A549 (cell line): ENCODE measurements around the gene TBC1D20. TPM values are rescaled to one million over a fixed set of nuclear protein-coding genes. Genes with fewer than 3 reads are reported as not detected.
A peak's percentile ranks its signal among the peaks of the same experiment; 100 is the strongest.

Experiments used
- ATAC-seq, 2 experiments: fragments of 200-7000 bp in 1 of 2; fragments of >200 bp in 1 of 2; cut with Nextera tagmentation in 1 of 2; cut with Tn5 transposase in 1 of 2; 3 replicates each; pipeline versions ENCODE4 v1.8.0 to v1.9.1; 2018 to 2020; ENCODE audit warnings: mild to moderate bottlenecking in 1 of 2, moderate library complexity in 1 of 2
- CTCF ChIA-PET: fragments of 300-600 bp; sonication (Branson Sonifier 250); formaldehyde crosslinking; extraction: SDS; loops from one replicate; lab custom pipeline; 2021; ENCODE audit warnings: antibody characterized with exemption, inconsistent platforms; lab: Yijun Ruan, JAX
- POLR2A ChIA-PET: fragments of 350-600 bp; formaldehyde crosslinking; extraction: SDS; loops from one replicate; lab custom pipeline; 2021; ENCODE audit warnings: antibody characterized with exemption, inconsistent platforms; lab: Yijun Ruan, JAX
- DNase-seq, 2 experiments: peaks; one replicate each; pipeline versions ENCODE4 v3.0.0 to v3.0.0-alpha.2; 2011 to 2016; ENCODE audit warnings: low read depth in 1 of 2, low spot score in 1 of 2
- FAIRE-seq: peaks from 2 replicates; lab custom pipeline; 2011; peaks lifted over from hg19 to GRCh38; lab: Jason Lieb, UNC
- H3K27ac ChIP-seq, 2 experiments: fragments of >200 bp; sonication (Bioruptor Twin); formaldehyde crosslinking; 3 replicates each; pipeline ENCODE4 v1.5.1; 2016 to 2017
- H3K4me1 ChIP-seq: fragments of >200 bp; sonication (Bioruptor Twin); formaldehyde crosslinking; 3 replicates; pipeline ENCODE4 v1.6.1; 2016
- H3K4me2 ChIP-seq: fragments of >200 bp; sonication (Bioruptor Twin); formaldehyde crosslinking; 3 replicates; pipeline ENCODE4 v1.6.1; 2016
- H3K4me3 ChIP-seq: fragments of >200 bp; sonication (Bioruptor Twin); formaldehyde crosslinking; 3 replicates; pipeline ENCODE4 v1.5.1; 2016
- H3K9me3 ChIP-seq: fragments of >200 bp; sonication (Bioruptor Twin); formaldehyde crosslinking; 3 replicates; pipeline ENCODE4 v1.6.1; 2016
- CHD4 ChIP-seq: fragments of 200-600 bp; sonication (generic); IDR thresholded peaks from 2 replicates; pipeline ENCODE4 v1.6.1; 2016; ENCODE audit warnings: antibody characterized with exemption, mild to moderate bottlenecking, borderline replicate concordance
- FOSL2 ChIP-seq, 2 experiments: fragments of 450-650 bp in 1 of 2; fragments of >200 bp in 1 of 2; sonication (Bioruptor Twin) in 1 of 2; formaldehyde crosslinking; IDR thresholded peaks; 2 replicates each; pipeline versions ENCODE4 v1.5.0 to v1.6.1; 2016 to 2020; ENCODE audit warnings: mild to moderate bottlenecking in 1 of 2, moderate library complexity in 1 of 2
- GATA3 ChIP-seq: IDR thresholded peaks from 2 replicates; pipeline ENCODE4 v1.6.1; 2012; ENCODE audit warnings: borderline replicate concordance
- HES2 ChIP-seq: fragments of >200 bp; sonication (Bioruptor Twin); formaldehyde crosslinking; IDR thresholded peaks from 2 replicates; pipeline ENCODE4 v1.6.1; 2016
- HEYL ChIP-seq: fragments of 250-450 bp; sonication (Bioruptor Pico); IDR thresholded peaks from 2 replicates; pipeline ENCODE4 v1.8.0; 2021; ENCODE audit warnings: mild to moderate bottlenecking, moderate library complexity
- HOXB13 ChIP-seq: fragments of 250-450 bp; sonication (Bioruptor Pico); IDR thresholded peaks from 2 replicates; pipeline ENCODE4 v1.5.0; 2020; ENCODE audit warnings: low read depth, mild to moderate bottlenecking, moderate library complexity
- HOXB5 ChIP-seq: fragments of 250-450 bp; sonication (Bioruptor Pico); IDR thresholded peaks from 2 replicates; pipeline ENCODE4 v1.5.0; 2020; ENCODE audit warnings: mild to moderate bottlenecking, moderate library complexity
- JUN ChIP-seq, 2 experiments: fragments of >200 bp; sonication (Bioruptor Twin); formaldehyde crosslinking; IDR thresholded peaks; 2 replicates in 1 of 2; 3 replicates in 1 of 2; pipeline ENCODE4 v1.6.1; 2016 to 2017
- MAFK ChIP-seq: fragments of 450-650 bp; IDR thresholded peaks from 2 replicates; pipeline ENCODE4 v1.6.1; 2014; ENCODE audit not compliant: partially characterized antibody
- MAZ ChIP-seq: fragments of 150-350 bp; IDR thresholded peaks from 2 replicates; pipeline ENCODE4 v1.6.1; 2014; ENCODE audit warnings: antibody characterized with exemption, low read depth, low read length, borderline replicate concordance
- PHF8 ChIP-seq: fragments of 200-600 bp; sonication (generic); IDR thresholded peaks from 2 replicates; pipeline ENCODE4 v1.6.1; 2016; ENCODE audit warnings: low read depth, mild to moderate bottlenecking, antibody characterized with exemption, moderate library complexity, borderline replicate concordance
- RCOR1 ChIP-seq: fragments of 150-350 bp; IDR thresholded peaks from 2 replicates; pipeline ENCODE4 v1.6.1; 2014; ENCODE audit warnings: antibody characterized with exemption, low read length, low read depth
- USF2 ChIP-seq: fragments of 450-650 bp; IDR thresholded peaks from 2 replicates; pipeline ENCODE4 v1.6.1; 2014; ENCODE audit warnings: antibody characterized with exemption
- ZNF302 ChIP-seq: fragments of 250-450 bp; sonication (Bioruptor Pico); IDR thresholded peaks from 2 replicates; pipeline ENCODE4 v1.9.0; 2021; ENCODE audit warnings: inconsistent platforms, mild to moderate bottlenecking, moderate library complexity
- ZSCAN20 ChIP-seq: fragments of 250-450 bp; sonication (Bioruptor Pico); IDR thresholded peaks from 2 replicates; pipeline ENCODE4 v1.8.0; 2022; ENCODE audit warnings: mild to moderate bottlenecking, moderate library complexity
- WGBS: methylation state at CpG from one replicate; pipeline ENCODE4 v1.1.6; 2017; ENCODE audit errors: missing lambda C conversion rate; 5-methylcytosine and 5-hydroxymethylcytosine counted together
- polyA plus RNA-seq, 4 experiments: library from polyadenylated mRNA; depleted of rRNA in 3 of 4; stranded (reverse); fragments of >200 nt; fragmentation: RNase III in 1 of 4; extraction: RNeasy Plus Mini Kit Qiagen cat#74134 plus additional on column Dnase treatment in 1 of 4; gene quantifications; 2 replicates in 3 of 4; 3 replicates in 1 of 4; pipeline ENCODE4 v1.2.3, GENCODE V29; 2011 to 2017

TBC1D20 gene
- polyA plus RNA-seq, 2 of the 4 experiments (the other 2 are of a cell fraction), result 28.0 to 43.4 TPM

- TF ChIP-seq HOXB5 (CRISPR knock-in tag), result no peak; the same call in 1 of the 2 replicates
- no peak for TF ChIP-seq RCOR1
- peak; percentile 96 to 97; a peak in 3 of 5 replicates for TF ChIP-seq JUN (IDR thresholded peaks at IDR 0.05)
Measured at GRCh38 chr20:401682-402495, 60.4 kb downstream of the TBC1D20 start (continued).

GRCh38 chr20:400454-401275 is 61.7 kb downstream of the TBC1D20 start:
- DNase-seq, result peak; percentile 62 to 75
- H3K9me3 ChIP-seq, result peaks cover 15% of the 10 kb centered on the region
- POLR2A ChIA-PET, result interaction anchor here (0.5 to 5.6 kb wide), 8 partner anchors 10 to 76 kb away, joined by 3 to 106 read pairs (median 6); partner anchors contain the start of genes NRSN2, TBC1D20 and TRIB3
- peak overlapping the region; percentile 65 for H3K4me2 ChIP-seq
- FAIRE-seq, result peak; percentile 93
- TF ChIP-seq JUN (IDR thresholded peaks at IDR 0.05) (0 out of 5 replicates have a peak, but pooled peaks have one; percentile 12 to 57), GATA3 (no peak), ZNF302 (CRISPR knock-in tag) (no peak), USF2 (peak; percentile 65), HEYL (CRISPR knock-in tag) (peak; percentile 55; the same call in 1 of the 2 replicates), ZSCAN20 (CRISPR knock-in tag) (0 out of 2 replicates have a peak, but pooled peaks have one; percentile 2), MAFK (peak; percentile 83), HES2 (no peak), HOXB13 (CRISPR knock-in tag) (peak; percentile 1; the same call in 1 of the 2 replicates), MAZ (no peak), FOSL2 (IDR thresholded peaks at IDR 0.05) (no peak), FOSL2 (CRISPR knock-in tag; IDR thresholded peaks at IDR 0.05) (no peak)
- TF ChIP-seq, all 56 proteins: peak for 6
- H3K27ac ChIP-seq, result peak overlapping the region; percentile 93 to 99
- peaks cover 46% of the 10 kb centered on the region for H3K4me1 ChIP-seq
- peak; percentile 43 to 58; a peak in 5 of 6 replicates for ATAC-seq
- H3K4me3 ChIP-seq, result no peak overlapping the region; the same call in 2 of the 3 replicates
- CTCF ChIA-PET, result interaction anchor here (1.1 to 15.4 kb wide), 8 partner anchors 12 to 160 kb away, joined by 3 to 160 read pairs (median 26); partner anchors contain the start of genes NRSN2 and TRIB3
- 68% methylated on average over 5 of the region's 5 CpGs for WGBS

- FAIRE-seq (no peak), ATAC-seq (peak in 1 of 2 experiments; percentile 7; a peak in 2 of 6 replicates), DNase-seq (no peak)
- Histone ChIP-seq H3K4me2 (peak overlapping the region; percentile 65), H3K9me3 (peaks cover 15% of the 10 kb centered on the region), H3K4me1 (peaks cover 50% of the 10 kb centered on the region), H3K27ac (peak overlapping the region; percentile 93 to 99), H3K4me3 (no peak overlapping the region)
- TF ChIP-seq CHD4 (no peak), PHF8 (no peak)
- CTCF ChIA-PET, result interaction anchor here (0.6 to 15.4 kb wide), 9 partner anchors 9 to 161 kb away, joined by 3 to 160 read pairs (median 8); partner anchors contain the start of genes NRSN2 and TRIB3
- POLR2A ChIA-PET, result interaction anchor here (0.5 to 5.6 kb wide), 5 partner anchors 10 to 76 kb away, joined by 4 to 106 read pairs (median 11); partner anchors contain the start of genes NRSN2 and TRIB3
- WGBS, result 49% methylated on average over 2 of the region's 2 CpGs
Measured at GRCh38 chr20:400128-400453, 62.2 kb downstream of the TBC1D20 start.
